ENCODE data around the gene WIPF3.

The WIPF3 gene

DNA sequence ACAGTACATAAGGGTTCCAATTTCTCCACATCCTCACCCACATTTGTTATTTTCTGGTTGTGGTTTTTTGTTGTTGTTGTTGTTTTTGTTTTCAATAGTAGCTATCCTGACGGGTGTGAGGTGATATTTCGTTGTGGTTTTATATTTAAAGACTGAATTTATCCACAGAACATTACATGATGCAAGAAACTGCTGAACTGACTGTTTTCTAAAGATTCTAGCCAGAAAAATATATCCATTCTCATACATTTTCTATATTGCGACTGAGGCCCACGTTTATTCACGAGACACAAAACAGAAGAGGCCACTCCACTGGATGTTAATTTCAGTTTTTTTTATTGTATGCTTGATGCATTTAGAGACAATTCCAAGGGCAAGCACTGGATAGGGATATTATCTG lies 113.5 kb downstream of the WIPF3 start:
- no peak for DNase-seq

DNA sequence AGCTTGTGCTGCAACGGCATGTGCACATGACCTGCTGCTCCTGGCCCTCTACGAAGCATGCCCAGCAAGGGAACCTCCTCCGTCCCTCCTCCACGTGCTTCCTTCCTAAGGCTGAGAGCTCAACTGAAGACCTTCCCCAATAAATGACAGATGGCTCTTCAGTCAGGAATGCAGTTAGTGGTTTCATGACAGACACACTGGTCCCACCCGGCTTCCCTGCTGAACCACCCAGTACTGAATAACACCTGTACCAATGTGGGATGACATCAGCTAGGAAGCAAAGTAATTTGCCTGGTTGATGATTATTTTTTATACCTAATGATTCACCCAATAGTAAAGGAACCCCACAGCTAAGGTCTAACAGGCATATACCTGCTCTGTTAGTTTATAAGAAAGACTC lies 114.2 kb downstream of the WIPF3 start:
- DNase-seq: no peak

DNA sequence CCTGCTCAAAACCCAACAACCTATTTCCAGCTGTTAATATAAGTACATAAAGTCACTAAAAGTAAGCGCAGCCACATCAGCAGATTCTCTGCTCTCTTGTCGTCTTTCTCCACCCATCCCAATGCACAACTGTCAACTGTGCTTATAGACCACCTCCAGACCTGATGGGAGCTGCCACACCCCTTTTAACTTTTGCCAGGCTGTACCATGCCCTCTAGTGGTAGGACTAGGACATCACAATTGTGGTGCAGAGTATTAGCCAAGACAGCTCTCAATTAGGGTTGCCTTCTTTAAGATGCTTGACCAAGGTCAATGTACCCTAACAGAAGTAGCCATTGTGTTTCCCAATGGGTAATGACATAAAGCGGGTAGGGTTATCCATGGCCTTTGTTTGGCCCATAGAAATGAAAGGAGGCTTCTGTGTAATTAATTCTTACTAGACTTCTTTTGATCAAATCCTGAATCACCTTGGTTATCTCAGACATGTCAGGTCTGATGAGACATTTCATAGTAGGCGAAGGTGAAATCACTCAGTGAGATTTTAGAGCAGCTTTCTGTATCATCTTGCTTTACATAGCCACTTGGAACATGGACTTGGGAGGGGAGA lies 115.2 kb downstream of the WIPF3 start:
- DNase-seq: peak; percentile 10

DNA sequence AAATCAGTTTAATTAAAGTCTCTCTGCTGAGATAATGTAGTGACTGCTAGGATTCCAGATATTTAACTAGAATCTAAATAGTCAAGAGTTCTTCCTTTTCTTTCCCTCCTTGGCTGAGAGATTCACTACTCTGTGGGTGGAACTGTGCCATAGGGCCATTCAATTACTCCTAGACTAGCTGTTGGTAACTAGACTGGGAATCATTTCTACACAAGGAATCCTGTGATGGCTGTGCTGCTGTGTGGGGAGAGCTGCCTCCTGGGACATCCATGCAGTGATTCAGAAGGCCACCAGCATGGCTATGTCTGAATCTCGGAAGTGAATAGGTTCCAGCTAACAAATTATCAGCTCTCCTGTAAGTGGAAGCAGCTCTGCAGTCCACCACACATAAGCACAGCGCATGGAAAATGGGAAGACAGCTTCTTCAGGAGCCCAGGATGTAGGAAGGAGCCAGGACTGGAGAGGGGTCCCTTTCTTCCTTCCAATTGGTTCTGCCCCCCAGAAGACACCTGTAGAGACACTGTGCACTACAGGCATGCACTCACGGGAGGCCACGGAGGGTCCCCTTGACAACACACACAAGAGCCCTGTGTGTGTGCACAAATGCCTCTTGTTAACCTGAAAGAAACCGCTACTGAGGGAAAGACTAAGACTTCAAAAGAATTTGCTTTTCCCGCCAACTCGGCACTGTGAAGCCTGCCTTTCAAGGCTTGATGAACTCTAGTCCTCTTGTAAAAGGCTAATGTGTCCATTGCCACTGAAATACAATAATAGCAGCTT lies 116.8 kb downstream of the WIPF3 start:
- DNase-seq: no peak

DNA sequence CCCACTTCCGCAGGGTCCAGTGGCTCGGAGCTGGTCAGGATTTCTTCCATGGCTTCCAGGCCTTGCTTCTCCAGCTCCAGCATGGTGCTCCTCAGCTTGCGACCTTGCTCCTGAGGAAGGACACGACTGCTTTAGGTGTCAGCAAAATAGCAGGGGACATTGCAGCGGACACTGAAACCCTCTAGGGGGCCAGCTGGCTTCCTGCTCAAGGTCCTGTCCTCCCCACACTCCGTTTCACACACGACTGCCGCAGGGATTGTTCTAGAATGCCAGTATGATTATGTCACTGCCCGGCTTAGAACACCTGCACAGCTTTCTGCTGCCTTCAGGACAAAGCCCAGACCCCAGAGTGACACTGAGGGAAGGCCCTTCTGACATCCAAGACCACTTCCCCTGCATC lies 117.7 kb downstream of the WIPF3 start:
- no peak for DNase-seq

DNA sequence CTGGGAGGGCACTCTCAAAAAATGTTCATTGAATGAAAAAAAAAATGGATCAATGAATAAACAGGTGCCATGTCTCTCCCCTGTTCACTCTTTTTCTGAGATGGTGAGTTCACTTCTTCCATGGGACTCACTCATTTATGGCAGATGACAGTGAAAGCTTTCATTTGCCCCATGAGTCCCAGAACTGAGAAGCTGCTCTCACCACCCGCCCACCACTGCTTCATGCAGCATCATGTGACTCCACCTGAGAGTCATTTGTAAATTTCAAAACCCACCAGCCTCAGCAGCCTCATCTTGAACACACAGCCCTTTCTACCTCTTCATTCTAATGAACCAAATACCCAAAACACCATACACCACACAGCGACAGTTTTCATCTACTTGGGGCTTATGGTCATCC lies 118.4 kb downstream of the WIPF3 start:
- no peak for DNase-seq

DNA sequence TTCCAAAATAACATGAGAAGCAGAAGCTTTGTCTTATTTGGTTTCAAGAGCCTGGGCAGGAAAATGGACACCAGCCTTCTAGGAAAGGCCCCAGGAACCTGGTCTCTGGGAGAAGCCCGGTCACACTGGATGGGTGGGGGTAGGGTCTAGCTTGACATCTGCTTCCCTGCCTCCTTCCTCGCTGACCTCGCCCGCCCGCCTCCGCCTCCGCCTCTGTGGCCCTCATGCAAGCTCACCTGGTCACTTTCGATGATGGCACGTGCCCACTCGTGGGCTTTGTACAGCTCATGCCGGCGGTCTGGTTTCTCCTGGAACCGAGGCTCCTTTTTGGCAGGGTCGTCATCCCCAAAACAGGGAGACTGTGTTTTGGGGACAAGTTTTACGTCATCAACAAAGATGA lies 119.9 kb downstream of the WIPF3 start:
- no peak for DNase-seq

DNA sequence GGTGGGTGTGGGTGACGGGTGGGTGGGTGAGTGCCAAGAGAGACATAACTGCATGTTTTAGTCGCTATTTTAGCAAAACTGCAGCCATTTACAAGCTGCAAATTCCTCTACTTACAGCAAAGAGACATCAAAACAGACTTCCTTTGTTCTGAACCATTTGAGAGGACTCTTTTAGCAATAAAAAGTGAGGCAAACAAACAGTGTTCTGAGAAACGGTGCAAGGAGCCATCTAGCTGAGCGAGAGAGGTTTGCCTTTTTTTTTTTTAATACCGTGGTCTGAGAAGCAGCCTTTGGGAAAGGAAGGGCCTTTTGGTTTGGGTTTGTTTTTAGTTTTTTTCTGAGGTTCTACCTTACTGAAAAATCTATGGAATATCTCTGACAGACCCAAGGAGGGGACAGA lies 120.4 kb downstream of the WIPF3 start:
- DNase-seq: no peak

DNA sequence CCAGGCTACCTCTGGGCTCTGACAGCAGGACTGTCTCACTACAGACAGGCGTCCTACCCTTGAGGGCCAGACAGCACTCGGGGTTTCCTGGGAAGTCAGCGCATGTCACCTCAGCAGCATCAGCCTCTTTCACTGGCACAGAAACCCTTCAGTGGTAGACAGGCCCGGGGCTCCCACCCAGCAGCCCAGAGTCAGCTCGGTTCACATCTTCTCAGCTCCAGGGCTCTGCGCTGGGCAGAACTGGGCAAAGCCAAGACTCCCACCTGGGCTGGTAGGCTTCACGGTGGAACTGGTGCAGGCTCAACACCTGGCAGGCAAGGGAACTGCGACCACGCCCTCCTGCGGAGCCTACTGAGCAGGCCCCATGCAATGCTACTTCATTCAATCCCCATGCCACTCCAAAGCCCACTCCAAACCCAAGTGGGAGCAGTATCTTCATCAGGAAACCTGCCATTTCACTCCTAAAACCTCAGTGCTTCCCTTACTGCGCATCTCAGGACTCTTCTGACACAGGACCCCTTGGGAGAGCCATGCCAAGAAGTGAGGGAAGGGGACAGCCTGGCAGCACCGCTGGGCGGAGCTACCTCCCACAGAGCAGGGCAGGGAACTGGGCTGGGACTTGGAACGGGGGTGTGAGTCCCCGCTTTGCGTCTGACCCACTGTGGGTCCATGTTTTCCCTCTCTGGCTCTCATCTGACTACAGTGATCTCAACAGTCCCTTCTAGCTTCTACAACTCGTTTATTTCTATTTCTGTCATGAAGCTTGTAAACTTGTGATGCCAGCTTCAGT lies 122.9 kb downstream of the WIPF3 start:
- no peak for DNase-seq

DNA sequence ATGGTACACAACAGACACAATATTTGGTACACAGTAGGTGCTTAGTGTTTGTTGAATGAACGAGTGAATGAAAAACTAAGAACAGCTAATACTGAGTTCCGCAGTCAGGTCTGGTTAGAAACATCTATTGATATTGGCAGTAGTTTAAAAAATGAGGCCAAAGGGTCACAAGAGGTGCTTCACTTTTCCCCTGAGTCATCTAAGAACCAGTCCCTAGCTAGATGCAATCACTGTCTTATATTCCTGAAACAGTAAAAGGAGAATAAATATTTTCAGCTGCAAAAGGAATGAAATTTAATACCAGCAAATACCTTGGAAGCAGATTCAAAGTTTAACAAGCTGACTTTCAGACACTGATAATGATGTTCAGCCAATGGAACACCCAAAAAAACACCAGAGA lies 128.8 kb downstream of the WIPF3 start:
- DNase-seq: no peak

DNA sequence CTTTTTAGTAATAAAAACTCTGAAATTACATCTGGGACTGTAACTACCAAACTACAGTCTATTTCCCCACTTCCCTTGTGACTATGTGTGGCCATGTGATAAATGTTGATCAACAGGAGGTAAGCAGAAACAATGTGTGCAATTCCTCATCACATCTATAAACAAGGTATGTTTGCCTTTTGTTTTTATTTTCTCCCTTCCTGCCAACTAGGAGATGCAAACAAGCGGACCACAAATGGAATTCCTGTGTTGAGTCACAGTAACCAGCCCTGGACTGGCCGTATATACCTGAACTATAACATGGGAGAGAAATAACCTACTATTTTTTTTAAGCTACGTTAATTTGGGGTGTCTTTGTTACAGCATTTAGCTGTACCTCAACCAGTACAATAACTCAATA lies 130.8 kb downstream of the WIPF3 start:
- no peak for DNase-seq

DNA sequence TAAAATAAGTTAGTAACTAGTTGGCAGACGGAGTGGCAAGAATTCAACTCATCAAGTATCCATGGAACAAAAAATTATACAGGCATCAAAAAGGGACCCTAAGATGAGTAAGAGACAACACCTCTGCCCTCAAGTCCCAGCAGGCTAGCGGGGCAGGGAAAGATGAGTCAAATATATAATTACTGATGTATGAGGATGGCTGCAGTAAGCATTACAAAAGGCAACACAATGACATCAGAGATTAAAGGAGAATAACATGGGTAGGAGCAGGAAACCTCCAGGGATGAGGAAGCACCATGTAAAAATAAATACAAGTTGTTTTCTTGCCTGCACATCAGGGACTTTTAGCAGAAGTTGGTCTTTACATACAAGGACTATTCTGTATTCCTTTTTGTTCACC lies 133.9 kb downstream of the WIPF3 start:
- DNase-seq: no peak

DNA sequence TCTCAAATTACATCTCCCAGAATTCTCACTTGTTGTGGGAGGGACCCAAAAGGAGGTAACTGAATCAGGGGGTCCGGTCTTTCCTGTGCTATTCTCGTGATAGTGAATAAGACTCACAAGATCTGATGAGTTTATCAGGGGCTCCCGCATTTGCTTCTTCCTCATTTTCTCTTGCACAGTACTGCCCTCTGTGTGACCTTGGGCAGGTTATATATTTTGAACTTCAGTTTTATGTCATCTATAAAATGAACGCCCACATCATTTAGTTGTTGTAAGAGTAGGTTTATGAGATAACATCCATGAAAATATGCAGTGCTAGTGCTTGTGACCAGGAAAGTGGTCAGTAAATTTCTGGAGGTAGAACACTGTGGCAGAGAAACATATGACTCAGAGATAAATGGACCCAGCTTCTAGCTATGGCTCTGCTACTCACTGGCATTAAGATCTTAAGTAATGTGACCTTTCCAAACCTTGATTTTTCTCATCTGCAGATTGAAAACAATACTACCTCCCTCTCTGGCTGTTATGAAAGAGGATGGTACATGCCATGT lies 139.0 kb downstream of the WIPF3 start:
- no peak for DNase-seq

DNA sequence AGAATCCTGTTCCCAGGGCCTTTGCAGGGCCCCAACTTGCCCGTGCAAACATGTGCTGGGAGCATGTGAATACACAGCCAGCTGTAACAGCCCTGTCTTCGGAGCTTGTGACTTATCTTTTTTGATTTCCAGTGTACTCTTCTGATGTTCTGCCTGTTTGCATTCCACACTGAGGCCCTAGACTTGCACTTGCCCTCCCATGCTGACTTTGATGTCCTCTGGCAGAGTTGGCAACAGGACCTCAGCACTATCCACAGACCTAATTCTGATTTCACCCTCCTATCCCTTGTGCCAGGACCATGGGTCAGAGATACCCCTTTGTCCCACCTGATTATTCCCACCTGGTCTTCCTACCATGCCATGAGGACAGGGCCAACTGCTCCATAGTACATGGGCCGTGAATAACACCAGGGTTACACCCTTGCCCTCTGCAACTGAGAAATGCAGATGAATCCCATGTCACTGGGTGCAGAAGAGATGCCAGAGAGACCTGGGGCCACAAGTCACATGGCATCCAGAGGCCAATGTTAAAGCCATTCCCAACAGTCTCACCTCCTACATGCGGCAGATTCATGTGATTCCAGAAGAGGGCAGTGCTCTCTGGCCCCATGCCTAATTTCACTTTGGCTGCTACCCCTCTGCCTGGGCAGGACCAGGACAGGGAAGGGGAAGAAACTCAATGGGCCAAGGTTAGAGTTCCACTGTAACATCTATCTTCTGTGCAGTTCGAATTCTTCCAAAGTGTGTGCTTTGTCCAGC lies 140.3 kb downstream of the WIPF3 start:
- no peak for DNase-seq

DNA sequence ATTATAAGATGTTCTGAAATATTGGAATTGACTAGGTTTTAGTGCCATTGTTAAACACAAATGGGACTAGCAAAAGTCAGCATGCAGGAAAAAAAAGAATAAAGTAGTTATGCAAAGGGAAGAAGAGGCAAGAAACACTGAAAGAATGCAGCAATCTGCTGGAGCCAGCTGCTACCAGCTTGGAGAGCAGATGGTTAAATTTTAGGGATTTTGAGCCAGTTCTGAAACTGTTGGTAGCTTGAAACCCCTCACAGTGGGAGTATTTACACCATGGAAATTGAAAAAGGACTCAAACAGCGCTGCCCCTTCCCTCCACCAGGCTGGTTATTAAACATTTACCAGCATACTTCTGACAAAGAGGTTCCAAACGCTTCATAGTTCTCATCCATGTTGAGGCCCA lies 142.3 kb downstream of the WIPF3 start:
- no peak for DNase-seq

DNA sequence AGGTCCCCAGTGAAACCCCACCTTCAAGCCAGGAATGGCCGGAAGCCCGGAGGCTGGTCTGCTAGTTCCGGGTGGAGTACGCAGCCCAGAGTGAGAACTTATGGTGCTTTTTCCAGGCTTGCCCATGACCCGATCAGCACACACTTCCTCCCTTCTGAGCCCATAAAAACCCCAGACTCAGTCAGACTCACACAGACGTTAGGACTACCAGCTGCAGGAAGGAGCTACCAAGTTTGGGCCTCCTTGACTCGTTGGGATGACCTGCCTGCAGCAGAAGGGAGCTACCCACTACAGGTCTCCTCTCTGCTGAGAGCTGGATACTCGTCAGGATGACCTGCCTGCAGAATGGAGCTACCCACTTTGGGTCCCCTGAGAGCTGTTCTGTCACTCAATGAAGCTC lies 144.2 kb downstream of the WIPF3 start:
- DNase-seq: no peak

DNA sequence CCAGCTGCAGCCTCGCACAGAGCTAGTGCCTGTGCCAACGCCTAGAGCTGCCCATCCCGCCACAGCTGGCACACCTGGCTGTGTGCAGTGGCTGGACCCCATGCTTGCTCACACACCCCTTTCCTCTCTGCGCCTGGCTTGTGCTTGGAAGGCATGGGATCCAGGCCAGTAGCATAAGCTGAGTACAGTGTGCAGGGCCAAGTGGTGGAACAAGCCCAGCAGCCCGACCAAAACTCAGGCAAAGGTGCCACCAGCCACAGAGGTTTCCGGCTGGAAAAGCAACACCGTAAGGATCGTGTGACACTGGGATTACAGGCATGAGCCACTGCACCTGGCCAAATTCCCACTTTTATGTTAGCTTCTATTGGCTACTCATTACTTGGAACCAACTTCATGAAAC lies 144.9 kb downstream of the WIPF3 start:
- DNase-seq: no peak

DNA sequence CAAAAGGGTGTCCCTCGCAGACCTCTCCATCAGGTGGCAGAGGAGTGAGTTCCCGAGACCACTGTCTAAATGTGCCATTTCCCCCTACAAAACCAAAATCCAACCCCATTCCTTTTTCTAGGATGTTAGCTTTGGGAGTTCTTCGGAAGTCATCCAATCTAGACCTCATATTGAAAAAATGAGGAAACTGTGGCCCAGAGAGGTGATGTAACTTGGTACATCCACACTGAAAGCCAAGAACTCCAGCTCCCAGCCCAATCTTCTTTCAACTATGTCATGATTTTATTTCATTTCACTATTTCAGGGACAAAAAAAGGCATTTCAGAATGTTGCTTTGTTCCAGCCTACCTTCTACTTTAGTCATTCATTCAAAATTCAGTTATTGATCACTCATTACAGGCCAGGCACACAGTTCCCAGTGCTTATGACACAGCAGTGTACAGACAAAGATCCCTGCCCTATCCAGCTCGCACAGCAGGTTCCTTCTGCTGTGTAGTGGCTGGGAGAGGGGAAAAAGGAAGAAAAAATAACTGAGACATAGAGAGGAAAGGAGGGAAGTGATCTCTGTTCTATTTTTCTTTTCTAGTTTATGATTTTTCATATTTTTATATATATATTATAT lies 147.5 kb downstream of the WIPF3 start:
- DNase-seq: no peak

DNA sequence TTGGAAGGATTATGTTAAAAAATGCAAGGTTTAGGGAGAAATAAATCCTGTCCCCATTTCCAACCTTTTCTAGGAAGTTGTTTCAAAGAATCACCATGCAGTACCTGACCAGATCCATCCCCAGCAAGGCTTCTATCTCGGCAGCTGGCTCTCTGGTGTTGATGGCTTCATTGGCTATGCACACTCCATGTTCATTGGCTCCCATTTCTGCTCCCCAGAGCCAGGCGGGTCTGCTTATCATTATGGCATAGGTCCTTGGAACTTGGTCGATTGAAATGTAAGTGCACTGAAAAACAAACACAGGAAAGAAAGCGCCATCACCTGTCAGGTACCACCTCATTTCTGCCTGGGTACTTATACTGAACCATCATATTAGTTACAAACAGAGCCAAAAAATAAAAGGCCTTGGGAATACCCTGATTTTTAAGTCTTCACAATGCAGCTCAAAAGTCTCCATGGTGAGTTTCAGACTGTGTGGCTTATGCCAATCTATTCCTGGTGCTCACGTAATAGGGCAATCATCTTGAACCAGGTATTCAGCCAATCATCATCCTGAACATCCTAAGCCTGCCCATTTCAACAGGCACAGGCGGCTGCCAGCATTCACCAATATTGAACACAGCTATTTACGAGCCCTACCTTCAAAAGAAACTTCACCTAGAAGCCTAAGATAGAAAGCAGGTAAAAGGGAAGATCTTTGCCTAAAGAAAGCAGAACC lies 148.9 kb downstream of the WIPF3 start:
- DNase-seq: no peak

DNA sequence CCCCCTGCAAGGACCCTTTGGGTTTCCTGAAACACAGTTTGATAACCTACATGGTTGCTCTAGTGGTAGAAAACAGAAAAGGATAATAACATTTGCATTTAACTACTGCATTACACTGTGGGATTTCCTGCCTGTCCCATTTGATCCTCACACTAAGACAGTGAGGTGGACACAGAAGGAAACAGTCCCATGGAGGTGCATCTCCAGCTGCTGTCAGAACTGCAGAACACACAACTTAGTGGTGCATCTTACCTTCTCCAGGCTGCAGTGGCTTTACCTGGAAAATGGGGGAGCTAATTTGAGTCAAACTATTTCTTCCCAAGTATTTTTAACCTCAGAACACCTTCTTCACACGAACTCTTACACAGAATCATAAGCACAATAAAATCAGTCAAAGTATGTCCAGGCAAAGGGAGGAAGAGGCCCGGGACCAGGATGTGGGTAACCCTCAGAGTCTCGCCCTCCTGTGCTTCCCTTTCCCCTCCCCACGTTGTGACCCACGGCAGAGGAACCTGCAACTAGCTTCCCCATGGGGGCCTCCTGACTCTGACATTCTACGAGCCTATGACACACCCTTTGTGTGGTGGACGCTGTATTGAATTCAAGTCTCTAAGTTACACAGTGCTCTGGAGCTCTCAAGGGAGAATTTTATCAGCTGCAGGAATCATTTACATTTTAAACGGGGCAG lies 149.6 kb downstream of the WIPF3 start:
- DNase-seq: no peak

DNA sequence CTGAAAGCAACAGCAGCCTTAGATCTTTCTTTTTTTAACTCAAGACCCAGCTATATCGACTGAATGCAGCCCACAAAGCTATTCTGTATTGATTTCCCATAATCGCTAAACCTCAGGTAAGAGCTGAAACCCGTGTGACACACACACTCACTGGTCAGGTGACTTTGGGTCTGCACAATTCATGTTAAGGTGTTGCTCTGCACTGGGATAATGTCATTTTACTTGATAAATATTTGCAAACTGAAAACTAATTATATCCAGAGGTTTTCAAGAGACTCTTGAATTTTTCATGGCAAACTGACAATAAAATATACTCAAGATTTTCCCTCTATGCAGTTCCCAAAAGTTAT lies 150.2 kb downstream of the WIPF3 start:
- DNase-seq: no peak
